GM21360 (cell line): ENCODE results near the gene OSTC.
"Not testable (repeated sequence)": the region's sequence is repeated elsewhere in the genome, so short reads cannot be mapped to it uniquely, and the experiment has no call there.

Experiments used
- ATAC-seq: cut with Tn5 transposase; IDR thresholded peaks from one replicate; pipeline ENCODE4 v1.9.1; 2021; ENCODE audit warnings: mild to moderate bottlenecking, moderate library complexity; ENCODE audit not compliant: unreplicated experiment

OSTC gene

GRCh38 chr4:108709722-108710121 lies 59.3 kb downstream of the OSTC start:
- no peak for ATAC-seq

GRCh38 chr4:108710578-108710977 lies 60.2 kb downstream of the OSTC start:
- not testable (repeated sequence) for ATAC-seq

- no peak for ATAC-seq
Observed at GRCh38 chr4:108714880-108715279, 64.5 kb downstream of the OSTC start.

- no peak for ATAC-seq
Observed at GRCh38 chr4:108716340-108716739, 65.9 kb downstream of the OSTC start.

GRCh38 chr4:108717386-108717785 lies 67.0 kb downstream of the OSTC start:
- no peak for ATAC-seq
